GM19240 (cell line): Measurements from ENCODE around the gene MS4A10.

Experiments used
- DNase-seq: peaks from one replicate; pipeline ENCODE4 v3.0.0; 2011; ENCODE audit warnings: low spot score; ENCODE audit not compliant: insufficient read length

MS4A10 gene

DNA sequence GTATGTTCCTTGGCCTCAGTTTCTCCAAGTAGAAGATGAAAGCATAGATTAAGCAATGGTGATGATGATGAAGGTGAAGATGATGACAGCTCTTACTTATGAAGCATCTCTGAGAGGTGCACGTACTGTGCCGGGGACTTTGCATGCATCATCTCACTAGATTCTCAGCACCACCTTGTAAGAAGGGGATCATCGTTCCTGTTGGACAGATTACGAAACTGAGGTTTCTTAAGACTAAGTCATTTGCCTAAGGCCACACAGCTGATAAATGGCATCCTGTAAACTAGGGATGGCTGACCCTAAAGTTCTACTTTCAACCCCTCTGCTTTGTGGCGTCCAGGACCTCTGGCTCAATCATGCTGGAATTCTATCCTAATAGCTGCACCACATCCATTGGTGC, 19.8 kb upstream of the MS4A10 start:
- no peak for DNase-seq

DNA sequence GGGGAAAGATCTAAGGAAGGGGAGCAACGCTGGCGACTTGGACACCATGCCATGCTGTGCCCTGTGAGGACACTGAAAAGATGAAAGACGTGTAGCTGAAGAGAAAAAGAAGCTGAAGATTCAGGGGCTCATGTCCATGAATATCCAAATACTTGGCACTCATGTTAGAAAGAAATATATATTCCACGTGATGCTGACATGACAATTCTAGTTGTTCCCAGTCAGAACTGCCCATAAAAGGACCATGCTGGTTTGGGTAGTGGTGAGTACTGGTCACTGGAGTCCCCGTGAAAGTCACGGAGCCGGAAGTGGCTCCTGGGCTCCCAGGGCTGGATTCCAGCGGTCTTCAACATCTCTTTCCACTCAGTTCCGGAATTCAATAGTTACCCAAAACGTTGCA, 18.6 kb upstream of the MS4A10 start:
- DNase-seq = no peak

DNA sequence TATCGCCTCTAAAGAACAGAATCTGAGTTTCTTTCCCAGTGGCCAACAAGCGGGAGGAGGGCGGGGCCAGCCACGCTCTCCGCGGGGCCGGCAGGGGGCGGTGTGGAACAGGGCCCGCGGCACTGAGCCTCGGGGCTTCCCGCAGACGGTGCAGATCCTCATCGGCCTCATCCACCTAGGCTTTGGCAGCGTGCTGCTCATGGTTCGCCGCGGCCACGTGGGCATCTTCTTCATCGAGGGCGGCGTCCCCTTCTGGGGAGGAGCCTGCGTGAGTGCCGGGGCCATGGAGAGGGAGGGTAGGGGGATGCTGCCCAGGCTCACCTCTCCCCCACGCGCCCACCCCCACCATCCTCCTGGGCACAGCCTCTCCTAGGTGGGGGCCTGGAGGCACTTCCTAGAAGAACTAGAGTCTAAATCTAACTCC, 17.7 kb upstream of the MS4A10 start:
- DNase-seq = no peak

- DNase-seq = no peak
These were observed 16.9 kb upstream of the MS4A10 start for GRCh38 chr11:60768202-60768601.

DNA sequence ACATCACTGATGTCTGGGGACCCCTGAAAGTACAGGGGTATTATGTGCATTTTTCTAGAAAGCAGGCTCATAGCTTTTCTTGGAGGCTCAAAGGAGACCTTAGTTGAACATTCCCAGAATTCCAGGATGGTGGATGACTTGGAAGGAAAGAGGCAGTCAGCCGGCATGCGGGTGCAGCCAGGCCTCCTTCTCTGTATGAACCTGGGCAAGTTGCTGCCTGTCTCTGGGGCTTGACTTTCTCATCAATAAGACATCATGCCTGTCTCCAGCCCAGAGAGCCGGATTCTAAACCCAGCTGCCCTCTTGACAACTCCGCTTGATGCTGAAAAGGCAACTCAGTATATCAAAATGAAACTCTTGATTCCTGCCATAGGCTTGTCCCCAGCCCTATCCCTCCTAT, 15.9 kb upstream of the MS4A10 start:
- no peak for DNase-seq

- no peak for DNase-seq
These were observed 15.3 kb upstream of the MS4A10 start for GRCh38 chr11:60769811-60770210.

DNA sequence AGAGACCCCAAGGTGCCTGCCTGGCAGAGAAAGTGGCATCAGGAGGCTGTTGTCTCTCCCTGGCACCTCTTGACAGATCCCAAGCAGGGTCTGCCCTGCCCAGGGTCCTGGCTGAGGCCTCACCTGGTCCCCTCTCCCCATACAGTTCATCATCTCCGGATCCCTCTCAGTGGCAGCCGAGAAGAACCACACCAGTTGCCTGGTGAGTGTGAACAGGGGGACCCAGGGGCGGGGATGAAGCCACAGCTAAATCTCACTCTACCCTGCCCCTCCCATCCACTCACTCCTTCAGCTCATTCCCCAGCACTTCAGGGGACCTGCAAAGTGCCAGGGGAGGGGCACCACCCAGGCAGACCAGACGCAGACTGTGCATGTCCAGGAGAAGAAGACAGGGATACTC, 14.0 kb upstream of the MS4A10 start:
- DNase-seq = no peak

- DNase-seq = no peak
These were observed 13.1 kb upstream of the MS4A10 start for GRCh38 chr11:60771879-60772525.

DNA sequence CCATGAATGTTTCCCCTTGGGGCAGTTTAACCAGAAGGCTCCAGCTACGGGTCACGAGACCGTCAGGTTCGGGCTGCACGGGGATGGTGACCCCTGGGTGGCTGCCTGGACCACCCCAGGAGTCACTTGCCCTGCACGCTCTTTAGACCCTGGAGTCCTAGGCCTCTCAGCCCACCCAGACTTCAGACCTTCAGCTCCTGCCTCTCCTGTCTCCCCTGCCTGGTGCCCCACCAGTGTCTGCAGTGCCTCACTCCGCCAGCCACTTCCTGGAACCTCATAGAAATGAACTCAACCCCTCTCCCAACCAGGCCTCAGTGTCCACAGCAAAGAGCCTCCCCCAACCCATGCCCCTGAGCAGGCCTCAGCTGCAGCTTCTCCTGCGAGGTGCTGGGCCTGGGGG, 12.5 kb upstream of the MS4A10 start:
- no peak for DNase-seq

DNA sequence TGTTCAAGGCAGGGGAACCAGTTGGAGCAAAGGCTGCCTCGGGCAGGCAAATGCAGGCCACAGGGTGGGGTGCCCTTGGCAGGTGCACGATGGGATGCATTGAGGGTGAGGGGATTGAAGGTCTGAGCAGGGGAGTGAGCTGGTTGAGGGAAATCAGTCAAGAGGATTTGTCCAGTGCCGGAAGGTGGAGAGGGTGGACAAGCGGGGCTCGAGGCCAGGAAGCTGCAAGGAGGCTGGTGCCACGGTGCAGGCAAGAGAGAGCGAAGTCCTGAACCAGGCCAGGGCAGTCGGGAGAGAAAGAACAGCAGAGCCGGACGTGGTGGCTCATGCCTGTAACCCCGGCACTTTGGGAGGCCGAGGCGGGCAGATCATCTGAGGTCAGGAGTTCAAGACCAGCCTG, 10.4 kb upstream of the MS4A10 start:
- DNase-seq = no peak

GRCh38 chr11:60775420-60775961, 9.6 kb upstream of the MS4A10 start:
- peak; percentile 76 for DNase-seq

DNA sequence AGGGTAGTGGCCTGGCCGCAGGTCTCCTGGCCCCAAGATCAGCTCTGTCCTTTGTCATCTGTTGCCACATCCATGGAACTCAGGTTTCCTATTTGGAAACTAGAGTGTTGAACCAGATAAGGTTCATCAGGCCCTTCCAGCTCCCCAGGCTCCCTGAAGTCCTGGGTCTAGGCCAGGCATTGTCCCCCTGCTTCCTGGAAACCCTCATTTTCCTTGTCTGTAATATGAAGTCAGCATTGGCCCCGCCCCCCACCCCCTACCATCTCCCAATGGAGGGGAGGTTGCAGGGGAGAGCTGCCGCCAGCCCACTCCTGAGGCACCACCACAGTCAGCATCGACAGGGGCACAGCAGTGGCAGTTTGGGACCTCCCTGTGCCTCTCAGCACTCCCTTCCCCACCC, 9.0 kb upstream of the MS4A10 start:
- DNase-seq = no peak

GRCh38 chr11:60777106-60777505, 8.0 kb upstream of the MS4A10 start:
- no peak for DNase-seq

DNA sequence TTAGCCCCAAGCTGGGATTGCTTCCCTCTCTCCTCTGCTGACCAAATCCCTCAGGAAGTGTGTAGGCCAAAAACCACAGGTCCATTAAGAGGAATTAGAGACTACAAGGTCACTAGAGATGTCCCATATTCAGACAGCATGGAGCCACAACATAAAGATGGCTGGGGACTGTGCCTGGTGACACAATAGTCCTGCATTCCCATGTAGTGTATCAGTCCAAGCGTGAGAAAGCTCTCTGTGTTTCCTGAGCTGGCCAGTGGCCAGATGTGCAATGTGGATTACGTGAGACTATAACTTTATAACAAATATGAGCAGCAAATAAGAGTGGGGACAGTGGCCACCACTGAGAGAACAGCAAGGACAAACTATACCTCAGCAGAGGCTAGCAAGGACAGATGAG, 7.6 kb upstream of the MS4A10 start:
- DNase-seq = no peak

- no peak for DNase-seq
These were observed 5.1 kb upstream of the MS4A10 start for GRCh38 chr11:60780065-60780464.

- no peak for DNase-seq
These were observed 4.4 kb upstream of the MS4A10 start for GRCh38 chr11:60780774-60781173.

GRCh38 chr11:60781286-60781980, 3.7 kb upstream of the MS4A10 start:
- no peak for DNase-seq

DNA sequence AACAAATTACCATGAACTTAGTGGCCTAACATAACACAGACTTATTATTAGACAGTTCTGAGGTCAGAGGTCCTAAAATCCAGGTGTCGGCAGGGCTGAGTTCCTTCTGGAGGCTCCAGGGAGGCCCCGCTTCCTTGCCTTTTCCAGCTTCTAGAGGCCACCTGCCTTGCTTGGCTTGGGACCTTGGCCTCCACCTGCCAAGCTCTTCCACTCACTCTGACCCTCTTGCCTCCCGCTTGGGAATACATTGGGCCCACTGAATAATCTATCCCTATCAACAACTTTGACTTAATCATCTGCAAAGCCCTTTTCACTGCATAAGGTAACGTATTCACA, 3.2 kb upstream of the MS4A10 start:
- no peak for DNase-seq

DNA sequence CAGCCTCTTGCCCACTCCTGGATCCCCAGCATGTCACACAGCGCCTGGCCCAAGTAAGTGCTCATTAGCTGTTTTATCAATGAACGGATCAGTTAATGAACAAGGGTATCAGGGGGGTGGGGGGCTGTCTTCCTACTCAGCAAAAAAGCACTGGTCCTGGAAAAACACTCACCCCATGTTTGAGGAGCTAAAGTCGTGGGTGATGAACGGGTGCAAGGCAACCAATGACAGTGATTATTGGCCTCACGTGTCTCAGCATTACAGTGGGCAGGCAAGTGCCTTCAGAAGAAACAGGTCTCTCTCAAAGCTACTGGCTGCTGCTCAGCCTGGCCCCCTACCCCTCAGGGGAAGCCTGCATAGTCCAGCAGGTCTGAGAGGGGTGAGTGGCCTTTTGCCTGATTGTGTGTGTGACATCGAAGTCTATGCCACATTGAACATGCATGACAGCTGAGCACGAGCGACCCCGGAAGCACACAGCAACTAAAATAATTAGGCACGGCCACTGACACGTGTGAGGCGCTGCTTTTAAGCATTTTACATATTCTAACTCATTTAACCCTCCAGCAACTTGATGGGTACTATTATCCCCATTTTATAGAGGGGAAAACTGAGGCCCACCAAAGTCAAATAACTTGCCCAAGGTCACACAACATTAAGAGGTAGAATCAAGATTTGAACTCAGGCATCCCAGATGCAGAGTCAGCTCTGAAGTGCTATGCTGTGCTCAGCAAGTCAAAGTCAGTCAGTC, 2.6 kb upstream of the MS4A10 start:
- no peak for DNase-seq

DNA sequence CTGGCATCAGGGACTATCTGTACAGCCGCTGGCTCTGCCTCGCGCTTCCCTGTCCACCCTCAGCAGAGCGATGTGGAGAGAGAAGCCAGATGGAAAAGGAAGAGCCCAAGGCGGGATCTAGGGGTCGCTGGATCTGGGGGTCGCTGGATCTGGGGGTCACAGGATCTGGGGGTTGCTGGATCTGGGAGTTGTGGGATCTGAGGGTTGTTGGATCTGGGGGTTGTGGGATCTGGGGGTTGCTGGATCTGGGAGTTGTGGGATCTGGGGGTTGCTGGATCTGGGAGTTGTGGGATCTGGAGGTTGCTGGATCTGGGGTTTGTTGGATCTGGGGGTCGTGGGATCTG, 2.0 kb upstream of the MS4A10 start:
- no peak for DNase-seq

DNA sequence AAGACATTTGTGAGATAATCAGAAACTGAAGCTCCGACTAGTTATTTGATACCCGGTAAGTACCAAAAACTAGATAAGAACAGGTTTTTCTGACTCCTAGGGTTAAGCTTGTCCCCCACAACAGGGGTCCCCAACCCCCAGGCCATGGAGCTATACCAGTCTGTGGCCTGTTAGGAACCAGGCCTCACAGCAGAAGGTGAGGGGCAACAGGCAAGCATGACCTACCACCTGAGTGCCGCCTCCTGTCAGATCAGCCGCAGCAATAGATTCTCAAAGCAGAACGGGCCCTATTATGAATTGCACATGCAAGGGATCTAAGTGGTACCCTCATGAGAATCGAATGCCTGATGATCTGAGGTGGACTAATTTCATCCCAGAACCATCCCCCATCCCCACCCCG, 1.2 kb upstream of the MS4A10 start:
- DNase-seq = no peak

DNA sequence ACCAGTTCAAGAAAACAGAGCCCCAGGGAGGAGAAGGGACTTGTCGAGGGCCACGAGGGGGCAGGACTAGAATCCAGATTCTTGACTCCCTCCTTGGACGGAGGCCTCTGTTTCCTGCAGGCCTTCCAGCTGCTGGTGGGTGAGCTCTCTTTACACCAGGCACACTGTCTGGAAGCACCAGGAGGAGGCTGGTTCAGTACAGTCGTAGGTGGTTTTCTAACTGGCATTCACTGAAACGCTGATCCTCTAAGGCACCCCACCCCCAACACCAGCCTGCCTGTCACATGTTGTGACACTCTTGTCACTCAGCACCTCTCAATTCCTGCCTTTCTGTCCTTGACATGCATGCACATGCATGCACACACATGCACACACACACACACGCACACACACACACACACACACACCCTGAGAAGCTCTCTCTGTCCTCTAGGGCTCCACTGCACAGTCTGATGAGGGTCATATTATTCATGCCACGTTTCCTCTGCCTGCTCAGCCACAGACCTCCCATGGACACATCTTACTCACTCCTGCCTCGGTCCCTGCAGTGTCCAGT, 751 bp downstream of the MS4A10 start:
- no peak for DNase-seq
